22Rv1 (cell line): Measurements from ENCODE around the gene MPST.

ENCODE experiments used
- ZFX ChIP-seq: fragments of 450-650 bp; IDR thresholded peaks from 2 replicates; pipeline ENCODE4 v1.6.1; 2017; ENCODE audit warnings: antibody characterized with exemption, borderline replicate concordance
- TF ChIP-seq, protein P1 (sequence below): fragments of 450-650 bp; IDR thresholded peaks from 2 replicates; pipeline ENCODE4 v1.5.1; 2017; ENCODE audit warnings: mild to moderate bottlenecking

DNA sequence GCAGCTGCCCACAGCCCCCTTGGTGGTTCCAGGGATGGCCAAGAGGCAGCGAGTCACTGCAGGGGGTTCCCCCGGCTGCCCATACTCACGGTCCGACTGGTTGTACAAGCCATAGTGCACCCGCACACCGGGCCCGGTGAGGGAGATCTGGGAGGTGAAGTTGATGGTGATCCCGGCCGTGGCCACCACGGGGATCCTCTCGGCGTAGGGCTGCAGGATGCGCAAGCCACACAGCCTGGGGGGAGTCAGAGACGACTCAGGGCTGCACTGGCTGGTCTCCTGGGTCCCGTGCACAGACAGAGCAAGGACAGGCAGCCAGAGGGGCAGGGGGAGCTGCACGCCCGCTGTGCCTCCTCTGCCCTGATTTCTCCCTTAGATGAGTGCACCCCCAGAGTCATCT is 55.5 kb downstream of the MPST start:
- TF ChIP-seq, protein P1, sequence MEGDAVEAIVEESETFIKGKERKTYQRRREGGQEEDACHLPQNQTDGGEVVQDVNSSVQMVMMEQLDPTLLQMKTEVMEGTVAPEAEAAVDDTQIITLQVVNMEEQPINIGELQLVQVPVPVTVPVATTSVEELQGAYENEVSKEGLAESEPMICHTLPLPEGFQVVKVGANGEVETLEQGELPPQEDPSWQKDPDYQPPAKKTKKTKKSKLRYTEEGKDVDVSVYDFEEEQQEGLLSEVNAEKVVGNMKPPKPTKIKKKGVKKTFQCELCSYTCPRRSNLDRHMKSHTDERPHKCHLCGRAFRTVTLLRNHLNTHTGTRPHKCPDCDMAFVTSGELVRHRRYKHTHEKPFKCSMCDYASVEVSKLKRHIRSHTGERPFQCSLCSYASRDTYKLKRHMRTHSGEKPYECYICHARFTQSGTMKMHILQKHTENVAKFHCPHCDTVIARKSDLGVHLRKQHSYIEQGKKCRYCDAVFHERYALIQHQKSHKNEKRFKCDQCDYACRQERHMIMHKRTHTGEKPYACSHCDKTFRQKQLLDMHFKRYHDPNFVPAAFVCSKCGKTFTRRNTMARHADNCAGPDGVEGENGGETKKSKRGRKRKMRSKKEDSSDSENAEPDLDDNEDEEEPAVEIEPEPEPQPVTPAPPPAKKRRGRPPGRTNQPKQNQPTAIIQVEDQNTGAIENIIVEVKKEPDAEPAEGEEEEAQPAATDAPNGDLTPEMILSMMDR = no peak
- no peak for TF ChIP-seq ZFX
